ENCODE measurements around the gene HUWE1.
A peak's percentile ranks its signal among the peaks of the same experiment; 100 is the strongest.
"Not testable (repeated sequence)": the region's sequence is repeated elsewhere in the genome, so short reads cannot be mapped to it uniquely, and the experiment has no call there.

The HUWE1 gene

GRCh38 chrX:53605004-53605403, 81.5 kb downstream of the HUWE1 start:
- no peak for DNase-seq

GRCh38 chrX:53599781-53600396, 86.6 kb downstream of the HUWE1 start:
- DNase-seq: no peak

GRCh38 chrX:53598169-53598568, 88.3 kb downstream of the HUWE1 start:
- DNase-seq: no peak

GRCh38 chrX:53595266-53595810, 91.2 kb downstream of the HUWE1 start:
- DNase-seq: peak; percentile 40

- peak; percentile 41 for DNase-seq
These were observed 92.2 kb downstream of the HUWE1 start for GRCh38 chrX:53594354-53594753.

GRCh38 chrX:53587795-53588420, 98.6 kb downstream of the HUWE1 start:
- DNase-seq: no peak

GRCh38 chrX:53584891-53585290, 101.6 kb downstream of the HUWE1 start:
- no peak for DNase-seq

- DNase-seq: no peak
These were observed 102.9 kb downstream of the HUWE1 start for GRCh38 chrX:53583571-53583970.

- DNase-seq: no peak
These were observed 105.6 kb downstream of the HUWE1 start for GRCh38 chrX:53580742-53581504.

GRCh38 chrX:53571494-53571893, 115.0 kb downstream of the HUWE1 start:
- DNase-seq: no peak

- DNase-seq: no peak
These were observed 123.2 kb downstream of the HUWE1 start for GRCh38 chrX:53563324-53563723.

- no peak for DNase-seq
These were observed 124.6 kb downstream of the HUWE1 start for GRCh38 chrX:53561912-53562311.

GRCh38 chrX:53558646-53559045, 127.9 kb downstream of the HUWE1 start:
- DNase-seq: no peak

GRCh38 chrX:53556868-53557267, 129.7 kb downstream of the HUWE1 start:
- DNase-seq: no peak

- DNase-seq: no peak
These were observed 135.6 kb downstream of the HUWE1 start for GRCh38 chrX:53550756-53551463.

GRCh38 chrX:53547668-53548067, 138.9 kb downstream of the HUWE1 start:
- no peak for DNase-seq

GRCh38 chrX:53544936-53545335, 141.6 kb downstream of the HUWE1 start:
- DNase-seq: no peak

GRCh38 chrX:53538781-53539180, 147.7 kb downstream of the HUWE1 start:
- DNase-seq: no peak

GRCh38 chrX:53531255-53531966, 155.1 kb downstream of the HUWE1 start:
- not testable (repeated sequence) for DNase-seq

GRCh38 chrX:53526999-53527398, 159.5 kb downstream of the HUWE1 start:
- DNase-seq: no peak

- DNase-seq: peak; percentile 45
These were observed 175.2 kb downstream of the HUWE1 start for GRCh38 chrX:53511322-53511721.

GRCh38 chrX:53504035-53504434, 182.5 kb downstream of the HUWE1 start:
- not testable (repeated sequence) for DNase-seq

GRCh38 chrX:53494436-53494835, 192.1 kb downstream of the HUWE1 start:
- peak; percentile 26 for DNase-seq

Data from suppressor macrophage treated with lipopolysaccharide for 4 hours (primary cell).